HG02943 (cell line): ENCODE data around the gene PTPN7.

ENCODE experiments used
- ATAC-seq: cut with Tn5 transposase; IDR thresholded peaks from one replicate; pipeline ENCODE4 v1.9.1; 2021; ENCODE audit warnings: mild to moderate bottlenecking, low read depth, moderate library complexity; ENCODE audit not compliant: unreplicated experiment

PTPN7 gene

DNA sequence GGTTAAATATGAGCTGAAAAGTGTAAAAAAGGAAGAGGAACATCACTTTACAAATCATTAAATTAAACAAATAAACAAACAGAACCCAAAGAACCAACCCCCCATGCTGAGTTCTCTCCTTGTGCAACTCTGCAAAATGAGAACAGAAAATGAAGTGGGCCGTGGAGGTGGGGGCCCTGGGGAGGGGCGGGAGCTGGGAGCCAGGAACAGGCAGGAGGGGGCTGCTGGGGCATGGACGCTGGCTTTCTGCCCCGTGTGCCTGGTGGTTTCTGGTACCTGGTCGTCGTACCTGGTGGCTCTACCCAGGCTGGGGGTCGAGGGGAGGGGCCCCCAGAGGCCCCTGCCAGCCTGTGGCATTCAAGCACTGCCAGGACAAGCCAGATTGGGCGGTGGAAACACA, 26.9 kb downstream of the PTPN7 start:
- no peak for ATAC-seq

DNA sequence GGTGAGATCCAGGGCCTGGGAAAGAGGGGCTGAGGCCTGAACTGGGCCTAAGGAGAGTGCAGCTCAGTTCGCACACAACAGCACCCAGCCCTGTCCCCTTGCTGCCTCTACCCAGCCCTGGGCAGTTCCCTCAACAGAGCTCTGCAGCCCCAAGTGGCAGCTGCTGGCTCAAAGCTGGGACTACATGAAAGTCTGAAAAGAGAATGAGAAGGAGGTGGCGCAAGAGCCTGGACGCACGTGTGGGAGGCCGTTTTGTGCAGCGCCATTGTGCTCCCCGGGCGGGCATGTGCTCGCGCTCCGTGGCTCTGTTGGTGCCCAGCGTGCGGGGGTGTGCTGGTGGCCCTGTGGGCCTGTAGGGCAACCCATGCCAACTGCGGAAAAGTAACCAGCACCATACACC, 27.4 kb downstream of the PTPN7 start:
- no peak for ATAC-seq

DNA sequence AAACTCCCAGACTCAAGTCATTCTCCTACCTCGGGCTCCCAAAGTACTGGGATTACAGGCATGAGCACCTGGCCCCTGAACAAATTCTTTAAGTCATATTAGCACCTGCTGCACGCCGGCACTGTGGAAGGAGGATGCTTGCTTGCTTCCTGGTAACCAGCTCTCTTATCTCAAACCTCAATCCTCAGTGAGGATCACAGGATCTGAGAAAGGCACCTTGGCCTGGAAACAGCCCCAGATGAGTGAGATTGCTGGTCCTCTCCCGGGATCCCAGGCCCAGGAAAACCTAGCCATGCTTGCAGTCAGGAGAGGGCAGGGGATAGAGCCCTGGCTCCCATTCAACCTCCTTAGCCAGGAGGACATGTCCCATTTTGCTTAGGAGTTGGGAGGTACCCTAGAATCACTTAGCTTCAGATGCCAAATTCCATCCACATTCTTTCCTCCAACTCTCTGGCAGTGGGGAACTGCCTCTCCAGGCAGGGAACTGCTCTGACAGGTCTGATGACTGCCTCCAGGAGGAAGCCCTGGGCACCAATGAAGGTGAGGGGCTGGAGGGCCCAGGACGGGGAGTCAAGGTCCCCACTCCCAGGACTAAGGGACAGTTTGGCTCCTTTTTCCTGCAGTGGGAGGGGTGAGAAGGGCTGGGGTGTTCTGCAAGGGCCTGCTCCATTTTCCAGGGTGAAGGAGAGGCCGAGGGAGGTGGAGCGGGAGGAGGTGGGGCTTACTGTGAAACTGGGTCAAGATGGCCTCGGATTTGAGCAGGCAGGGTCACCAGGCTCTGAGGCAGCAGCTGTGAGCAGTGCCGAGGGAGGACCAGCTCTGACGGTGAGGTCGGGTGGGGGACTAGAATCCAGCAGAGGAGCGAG, 28.2 kb downstream of the PTPN7 start:
- no peak for ATAC-seq

DNA sequence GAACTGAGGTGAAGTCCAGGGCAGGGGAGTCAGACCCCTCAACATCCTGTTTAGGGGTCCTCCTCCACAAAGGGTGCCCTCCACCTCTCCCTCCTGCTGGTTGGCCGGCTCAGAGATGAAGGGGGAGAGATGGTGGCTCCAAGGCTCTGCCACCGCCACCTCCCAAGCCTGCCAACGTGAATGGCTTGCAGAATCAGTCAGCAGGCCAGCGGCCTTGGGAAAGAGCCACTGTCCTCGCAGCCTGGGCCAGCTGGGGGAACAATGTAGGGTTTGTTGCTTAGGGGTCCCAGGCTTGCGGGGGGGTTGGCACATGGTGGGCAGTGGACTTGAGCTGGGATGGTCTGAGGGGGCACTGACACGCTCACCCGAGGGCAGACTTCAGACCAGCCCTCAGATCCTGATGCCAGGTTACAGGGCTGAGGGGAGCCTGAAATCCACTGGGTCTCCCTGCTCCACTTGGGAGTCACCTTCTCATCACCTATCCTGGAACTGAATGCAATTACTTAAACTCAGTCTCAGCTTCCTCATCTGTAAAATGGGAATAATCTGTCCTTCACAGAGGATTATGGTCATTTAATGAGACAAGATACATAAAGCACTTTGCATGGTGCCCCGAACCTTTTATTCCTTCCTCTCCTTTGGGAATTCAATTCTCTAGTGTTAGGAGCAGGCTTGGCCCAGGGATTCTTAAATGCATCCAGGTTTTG, 29.4 kb downstream of the PTPN7 start:
- ATAC-seq, result no peak

DNA sequence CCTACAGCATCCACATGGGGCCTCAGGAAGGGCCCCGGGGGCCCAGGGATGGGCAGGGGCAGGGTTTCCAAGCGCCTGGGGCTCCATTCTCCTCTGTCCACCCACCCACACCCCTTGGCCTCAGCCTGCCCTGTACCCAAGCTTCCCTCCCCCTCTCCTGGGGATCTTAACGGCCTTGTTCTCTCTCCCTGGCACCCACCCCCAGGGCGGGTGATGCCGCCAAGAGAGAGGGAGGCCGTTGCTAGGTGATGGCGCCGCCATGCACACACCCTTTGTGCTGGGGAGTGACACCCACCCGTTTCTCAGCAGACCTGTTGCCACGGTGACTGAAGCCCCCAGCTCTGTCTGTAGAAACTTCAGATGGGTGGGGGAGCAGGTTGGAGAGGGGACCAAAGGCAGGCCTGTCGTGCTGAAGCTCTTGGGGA, 30.1 kb downstream of the PTPN7 start:
- no peak for ATAC-seq

DNA sequence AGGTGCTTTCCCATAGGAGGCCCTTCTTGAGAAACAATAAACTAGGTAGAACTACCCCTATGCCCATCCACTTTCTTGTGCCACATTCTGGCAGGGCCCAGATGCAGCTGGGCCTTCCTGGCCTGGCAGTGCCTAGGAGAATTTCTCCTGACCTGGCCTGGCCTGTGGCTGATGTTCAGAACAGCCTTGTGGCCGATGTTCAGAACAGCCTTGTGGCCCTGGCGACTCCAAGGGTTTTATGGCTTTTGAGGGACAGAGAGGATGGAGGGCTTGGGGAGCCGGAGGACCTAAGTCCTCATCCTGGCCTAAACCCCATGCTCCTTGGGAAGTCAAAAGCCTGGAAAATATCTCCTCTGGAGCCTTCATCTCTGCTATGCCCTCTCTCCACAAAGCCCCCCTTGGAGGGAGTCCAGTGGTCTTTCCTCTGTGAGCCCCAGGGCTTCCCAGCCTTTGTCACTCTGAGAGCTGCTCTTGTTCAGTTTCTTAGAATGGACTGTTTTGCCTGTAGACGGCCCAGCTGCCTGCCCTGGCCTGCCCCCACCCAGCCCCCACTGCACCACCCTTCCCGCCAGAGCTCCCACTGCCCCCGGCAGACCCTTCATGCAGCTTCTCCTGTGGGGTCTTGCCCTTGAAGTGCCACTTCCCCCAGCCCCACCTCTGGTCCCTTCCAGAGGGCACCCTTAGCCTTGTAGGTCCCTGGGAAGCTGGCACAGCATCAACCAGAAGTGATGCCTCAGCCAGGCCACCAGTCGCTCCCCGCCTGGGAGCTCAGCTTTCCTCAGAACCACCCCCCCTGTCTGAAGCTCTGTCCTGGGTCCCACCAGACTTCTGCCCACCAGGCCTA, 30.7 kb downstream of the PTPN7 start:
- ATAC-seq, result no peak

DNA sequence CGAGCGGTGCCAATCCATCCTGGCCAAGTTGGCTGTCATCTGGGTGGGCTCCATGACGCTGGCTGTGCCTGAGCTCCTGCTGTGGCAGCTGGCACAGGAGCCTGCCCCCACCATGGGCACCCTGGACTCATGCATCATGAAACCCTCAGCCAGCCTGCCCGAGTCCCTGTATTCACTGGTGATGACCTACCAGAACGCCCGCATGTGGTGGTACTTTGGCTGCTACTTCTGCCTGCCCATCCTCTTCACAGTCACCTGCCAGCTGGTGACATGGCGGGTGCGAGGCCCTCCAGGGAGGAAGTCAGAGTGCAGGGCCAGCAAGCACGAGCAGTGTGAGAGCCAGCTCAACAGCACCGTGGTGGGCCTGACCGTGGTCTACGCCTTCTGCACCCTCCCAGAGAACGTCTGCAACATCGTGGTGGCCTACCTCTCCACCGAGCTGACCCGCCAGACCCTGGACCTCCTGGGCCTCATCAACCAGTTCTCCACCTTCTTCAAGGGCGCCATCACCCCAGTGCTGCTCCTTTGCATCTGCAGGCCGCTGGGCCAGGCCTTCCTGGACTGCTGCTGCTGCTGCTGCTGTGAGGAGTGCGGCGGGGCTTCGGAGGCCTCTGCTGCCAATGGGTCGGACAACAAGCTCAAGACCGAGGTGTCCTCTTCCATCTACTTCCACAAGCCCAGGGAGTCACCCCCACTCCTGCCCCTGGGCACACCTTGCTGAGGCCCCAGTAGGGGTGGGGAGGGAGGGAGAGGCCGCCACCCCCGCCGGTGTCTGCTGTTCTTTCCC, 32.4 kb downstream of the PTPN7 start:
- no peak for ATAC-seq

DNA sequence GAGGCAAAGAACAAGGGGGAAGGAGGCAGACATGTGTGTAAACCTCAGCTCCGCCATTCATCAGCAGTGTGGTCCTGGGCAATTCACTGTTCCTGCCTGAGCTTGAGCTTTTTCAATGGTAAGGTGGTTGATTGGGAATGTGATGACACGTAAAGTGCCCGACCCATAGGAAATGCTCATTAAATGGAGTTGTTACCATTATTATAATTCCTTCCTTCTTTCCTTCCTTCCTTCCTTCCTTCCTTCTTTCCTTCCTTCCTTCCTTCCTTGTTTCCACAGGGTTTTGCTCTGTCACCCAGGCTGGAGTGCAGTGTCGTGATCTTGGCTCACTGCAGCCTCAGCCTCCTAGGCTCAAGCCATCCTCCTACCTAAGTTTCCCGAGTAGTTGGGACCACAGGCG, 33.3 kb downstream of the PTPN7 start:
- no peak for ATAC-seq

DNA sequence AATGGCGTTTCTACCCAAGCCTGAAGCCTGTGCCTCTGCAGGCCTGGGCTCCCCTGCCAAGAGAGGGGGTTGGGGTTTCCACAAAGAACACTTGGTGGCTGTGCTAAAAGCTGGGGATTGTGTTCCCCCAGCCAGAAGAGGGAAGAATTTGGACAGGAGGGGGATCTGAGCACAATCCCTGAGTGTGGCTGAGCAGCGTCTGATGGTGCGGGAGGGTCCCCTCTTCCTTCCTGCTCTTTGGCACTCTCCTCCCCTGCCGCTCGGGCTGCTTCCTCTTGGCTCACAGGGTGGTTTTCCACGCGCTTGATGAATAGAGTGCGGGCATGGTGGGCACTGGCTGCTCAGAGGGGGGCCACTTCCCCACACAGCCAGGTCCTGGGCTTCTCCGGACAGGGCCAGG, 34.0 kb downstream of the PTPN7 start:
- ATAC-seq, result no peak

DNA sequence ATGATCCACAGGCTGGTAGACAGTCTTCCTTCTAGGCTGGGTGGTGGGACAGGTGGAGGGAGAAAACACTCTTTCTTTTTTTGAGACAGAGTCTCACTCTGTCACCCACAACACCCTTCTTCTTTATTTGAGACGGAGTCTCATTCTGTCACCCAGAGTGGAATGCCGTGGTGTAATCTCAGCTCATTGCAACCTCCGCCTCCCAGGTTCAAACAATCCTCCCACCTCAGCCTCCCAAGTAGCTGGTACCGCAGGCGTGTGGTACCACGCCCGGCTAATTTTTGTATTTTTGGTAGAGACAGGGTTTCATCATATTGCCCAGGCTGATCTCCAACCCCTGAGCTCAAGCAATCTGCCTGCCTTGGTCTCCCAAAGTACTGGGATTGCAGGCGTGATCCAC, 34.8 kb downstream of the PTPN7 start:
- ATAC-seq, result no peak

DNA sequence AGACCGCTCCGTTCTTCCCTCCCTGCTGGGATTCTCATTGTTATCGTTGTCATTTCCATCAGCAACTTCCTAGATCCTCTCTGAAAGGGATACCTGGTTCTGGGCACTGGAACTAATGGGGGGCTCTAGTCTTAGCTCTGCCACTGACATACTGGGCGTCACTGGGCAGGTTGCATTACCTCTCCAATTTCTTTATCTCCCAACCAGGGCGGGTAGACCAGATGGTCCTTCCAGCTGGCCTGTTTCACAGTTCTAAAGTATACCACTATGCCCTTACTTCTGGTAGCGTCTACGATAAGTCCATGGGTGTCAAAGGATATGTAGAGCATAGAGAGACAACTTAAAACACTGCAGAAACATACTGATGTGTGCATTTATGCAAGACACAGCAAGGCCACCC, 36.3 kb downstream of the PTPN7 start:
- no peak for ATAC-seq

DNA sequence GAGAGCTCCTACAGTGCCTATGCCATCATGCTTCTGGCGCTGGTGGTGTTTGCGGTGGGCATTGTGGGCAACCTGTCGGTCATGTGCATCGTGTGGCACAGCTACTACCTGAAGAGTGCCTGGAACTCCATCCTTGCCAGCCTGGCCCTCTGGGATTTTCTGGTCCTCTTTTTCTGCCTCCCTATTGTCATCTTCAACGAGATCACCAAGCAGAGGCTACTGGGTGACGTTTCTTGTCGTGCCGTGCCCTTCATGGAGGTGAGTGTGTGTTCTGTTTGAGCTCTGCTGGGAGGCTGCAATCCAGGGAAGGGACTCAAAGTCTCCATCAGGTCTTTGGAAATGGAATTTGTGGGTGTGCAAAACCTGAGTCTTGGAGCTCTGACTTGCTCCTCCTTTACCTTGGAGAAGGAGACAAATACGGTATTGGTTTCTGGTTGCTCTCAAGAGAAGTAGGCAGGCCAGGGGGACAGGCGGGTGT, 37.0 kb downstream of the PTPN7 start:
- ATAC-seq, result no peak

DNA sequence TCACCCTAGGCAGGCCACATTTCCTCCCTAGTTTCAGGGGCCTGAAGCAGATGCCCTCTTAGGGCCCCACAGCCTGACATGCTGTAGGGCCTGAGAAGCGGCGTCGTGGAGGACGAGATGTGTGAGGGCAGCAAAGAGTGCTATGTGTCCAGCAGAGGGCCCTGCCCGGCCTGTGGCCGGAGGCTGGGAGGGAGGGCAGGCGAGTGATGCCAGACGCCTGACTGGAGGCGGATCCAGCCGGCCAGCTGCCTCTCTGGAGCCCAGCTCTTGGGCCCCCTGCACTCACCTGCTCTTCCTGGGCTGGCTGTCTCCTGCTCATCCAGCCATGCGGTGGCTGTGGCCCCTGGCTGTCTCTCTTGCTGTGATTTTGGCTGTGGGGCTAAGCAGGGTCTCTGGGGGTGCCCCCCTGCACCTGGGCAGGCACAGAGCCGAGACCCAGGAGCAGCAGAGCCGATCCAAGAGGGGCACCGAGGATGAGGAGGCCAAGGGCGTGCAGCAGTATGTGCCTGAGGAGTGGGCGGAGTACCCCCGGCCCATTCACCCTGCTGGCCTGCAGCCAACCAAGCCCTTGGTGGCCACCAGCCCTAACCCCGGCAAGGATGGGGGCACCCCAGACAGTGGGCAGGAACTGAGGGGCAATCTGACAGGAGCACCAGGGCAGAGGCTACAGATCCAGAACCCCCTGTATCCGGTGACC, 37.6 kb downstream of the PTPN7 start, which contains the start of gene GPR37L1:
GPR37L1 (plus strand) TSS at position 279 of the 697 bp plus-strand sequence; CDS start at position 326, 47 bp downstream.
- ATAC-seq, result no peak

DNA sequence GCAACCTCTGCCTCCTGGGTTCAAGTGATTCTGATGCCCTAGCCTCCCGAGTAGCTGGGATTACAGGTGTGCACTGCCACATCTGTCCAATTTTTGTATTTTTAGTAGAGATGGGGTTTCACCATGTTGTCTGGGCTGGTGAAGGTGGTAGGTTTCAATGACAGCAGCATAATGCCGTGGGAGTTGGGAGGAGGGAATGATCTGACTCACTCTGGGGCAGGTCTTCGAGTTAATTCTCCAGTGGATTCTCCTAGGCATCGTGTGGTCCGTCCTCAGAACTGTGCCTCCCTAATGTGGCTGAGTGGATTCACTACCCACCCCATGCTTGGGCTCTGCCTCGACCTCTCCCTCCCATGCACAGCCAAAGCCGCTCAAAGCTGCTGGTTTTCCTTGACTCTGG, 39.4 kb downstream of the PTPN7 start:
- no peak for ATAC-seq

DNA sequence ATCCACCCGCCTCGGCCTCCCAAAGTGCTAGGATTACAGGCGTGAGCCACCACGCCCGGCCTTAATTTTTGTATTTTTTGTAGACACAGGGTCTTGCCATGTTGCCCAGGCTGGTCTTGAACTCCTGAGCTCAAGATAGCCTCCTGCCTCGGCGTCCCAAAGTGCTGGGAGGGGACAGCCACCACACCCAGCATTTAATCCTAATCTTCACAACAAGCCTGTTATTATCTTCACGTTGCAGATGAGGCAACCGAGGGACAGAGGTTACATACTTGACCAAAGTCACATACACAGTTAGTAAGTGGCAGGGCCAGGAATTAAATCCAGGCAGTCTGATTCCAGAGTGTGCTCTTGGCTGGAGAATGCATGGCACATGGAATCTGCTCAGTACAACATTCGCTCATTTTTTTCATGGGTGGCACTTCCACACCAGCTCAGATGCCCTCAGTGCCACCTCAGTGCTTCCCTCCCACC, 42.5 kb downstream of the PTPN7 start:
- ATAC-seq, result no peak

DNA sequence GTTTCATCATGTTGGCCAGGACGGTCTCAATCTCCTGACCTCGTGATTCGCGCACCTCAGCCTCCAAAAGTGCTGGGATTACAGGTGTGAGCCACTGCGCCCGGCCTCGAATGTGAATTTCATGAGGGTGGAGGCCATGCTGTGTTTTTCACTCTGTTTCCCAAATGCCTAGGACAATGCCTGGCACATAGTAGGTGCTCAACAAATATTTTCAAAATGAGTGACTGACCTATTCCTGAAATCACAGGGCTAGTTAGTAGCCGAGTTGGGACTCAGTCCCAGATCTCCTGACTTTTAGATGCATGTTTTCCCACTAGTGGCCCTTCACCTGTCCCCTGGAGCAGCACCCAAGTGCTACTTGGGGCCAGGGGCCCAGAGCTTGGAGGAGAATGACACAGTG, 44.1 kb downstream of the PTPN7 start:
- ATAC-seq, result no peak

DNA sequence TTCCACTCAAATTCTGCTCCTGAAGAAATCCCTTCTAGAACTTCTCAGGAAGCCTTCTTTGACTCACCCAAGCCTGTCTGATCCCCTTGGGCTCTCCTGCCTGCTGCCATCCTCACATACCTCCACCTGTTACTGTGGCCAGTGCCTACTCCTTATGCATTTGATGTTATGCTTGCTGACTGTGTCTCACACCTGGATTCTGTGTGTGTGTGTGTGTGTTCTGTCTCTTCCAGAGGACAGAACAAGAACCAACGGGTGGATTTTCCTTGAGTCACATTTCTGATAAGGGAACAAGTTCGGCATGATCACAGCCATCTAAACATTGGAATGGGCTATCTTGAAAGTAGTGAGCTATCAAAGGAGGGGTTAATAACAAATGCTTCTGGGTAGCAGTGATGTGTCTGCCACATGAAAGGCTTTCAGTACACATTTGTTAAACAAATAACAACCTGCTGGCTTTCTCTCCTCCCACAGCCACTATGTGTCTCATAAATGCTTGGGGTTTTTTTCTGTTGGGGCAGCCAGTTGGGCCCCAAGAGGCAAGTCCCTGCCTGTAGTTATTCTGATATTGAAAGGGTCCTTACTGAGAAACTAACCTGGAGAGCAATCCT, 46.6 kb downstream of the PTPN7 start:
- no peak for ATAC-seq

DNA sequence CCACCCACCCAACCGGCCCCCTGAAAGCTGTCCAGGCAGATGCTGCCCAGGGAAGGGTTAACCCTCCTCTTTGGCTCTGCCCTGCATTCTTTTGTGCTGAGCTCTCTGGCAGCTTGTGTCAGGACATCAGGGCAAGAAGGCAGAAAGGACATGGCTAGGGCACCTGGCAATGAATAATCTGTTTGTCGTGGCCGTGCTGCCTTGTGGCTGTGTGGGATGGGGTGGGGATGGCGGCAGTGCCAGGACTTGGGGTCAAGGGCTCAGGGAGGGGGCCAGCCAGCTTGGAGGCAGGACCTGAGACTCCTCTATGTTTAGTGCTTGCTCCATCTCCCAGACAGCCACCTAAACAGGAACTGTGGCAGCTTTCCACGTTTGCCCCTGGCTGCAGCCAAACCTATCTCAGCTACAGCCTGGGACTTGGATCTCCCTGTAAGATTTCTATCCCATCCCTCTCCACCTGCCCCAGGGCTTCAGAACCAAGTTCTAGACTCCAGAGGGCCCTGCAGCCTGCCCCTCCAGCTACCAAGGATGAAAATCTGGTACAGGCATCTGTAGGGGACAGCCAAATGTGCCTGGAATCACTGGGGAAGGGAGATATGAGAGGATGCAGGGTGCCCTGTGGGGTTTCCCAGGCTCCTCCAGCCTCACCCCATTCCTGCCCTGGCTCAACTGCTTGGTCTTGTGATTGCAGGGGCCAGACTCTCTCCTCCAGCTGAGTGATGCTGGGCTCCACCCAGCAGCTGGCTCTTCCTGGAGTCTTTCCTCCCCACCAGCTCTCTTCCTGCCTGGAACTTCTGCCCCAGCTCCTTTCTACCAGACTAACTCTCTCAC, 47.3 kb downstream of the PTPN7 start:
- ATAC-seq, result no peak
